Measurements from ENCODE around the gene NTS. TPM values are rescaled to one million over a fixed set of nuclear protein-coding genes. Genes with fewer than 3 reads are reported as not detected.

Gene NTS
- total RNA-seq, 1 donor from 2014 or later = 0.32 TPM

GRCh38 chr12:85855305-85855704, 18.8 kb upstream of the NTS start:
- no peaks in the 10 kb centered on the region for H3K36me3 ChIP-seq
- no peak for TF ChIP-seq CTCF (IDR thresholded peaks at IDR 0.05)
- no peaks in the 10 kb centered on the region for H3K9me3 ChIP-seq
- H3K27ac ChIP-seq = no peak overlapping the region
- intact Hi-C loops (cut with DNase I) = no loop called here
- peak; percentile 41 for ATAC-seq
- H3K4me3 ChIP-seq = no peak overlapping the region
- no peaks in the 10 kb centered on the region for H3K4me1 ChIP-seq
- DNase-seq = no peak
- H3K27me3 ChIP-seq = no peaks in the 10 kb centered on the region

GRCh38 chr12:85856966-85857365, 17.1 kb upstream of the NTS start:
- Histone ChIP-seq H3K4me1 (no peaks in the 10 kb centered on the region), H3K27me3 (no peaks in the 10 kb centered on the region), H3K36me3 (no peaks in the 10 kb centered on the region), H3K4me3 (no peak overlapping the region), H3K9me3 (no peaks in the 10 kb centered on the region), H3K27ac (no peak overlapping the region)
- TF ChIP-seq CTCF (IDR thresholded peaks at IDR 0.05) = no peak
- ATAC-seq = no peak
- no peak for DNase-seq
- intact Hi-C loops (cut with DNase I) = no loop called here

- Histone ChIP-seq H3K9me3 (no peaks in the 10 kb centered on the region), H3K4me1 (peaks cover 5% of the 10 kb centered on the region), H3K27ac (no peak overlapping the region), H3K4me3 (no peak overlapping the region), H3K36me3 (no peaks in the 10 kb centered on the region), H3K27me3 (no peaks in the 10 kb centered on the region)
- intact Hi-C loops (cut with DNase I) = loop anchor here (10.0 kb wide), 2 partner anchors 301 to 391 kb away; no protein-coding TSS in a partner anchor
- ATAC-seq (no peak), DNase-seq (no peak)
- TF ChIP-seq CTCF (IDR thresholded peaks at IDR 0.05) = no peak
These were observed 8.2 kb upstream of the NTS start for GRCh38 chr12:85865890-85866289.

- no peak overlapping the region for H3K27ac ChIP-seq
- H3K36me3 ChIP-seq = no peaks in the 10 kb centered on the region
- peak; percentile 88 for ATAC-seq
- H3K4me1 ChIP-seq = peaks cover 5% of the 10 kb centered on the region
- no peaks in the 10 kb centered on the region for H3K9me3 ChIP-seq
- intact Hi-C loops (cut with DNase I) = loop anchor here (10.0 kb wide), 2 partner anchors 302 to 392 kb away; no protein-coding TSS in a partner anchor
- no peaks in the 10 kb centered on the region for H3K27me3 ChIP-seq
- TF ChIP-seq CTCF (IDR thresholded peaks at IDR 0.05) = peak; percentile 81
- H3K4me3 ChIP-seq = no peak overlapping the region
- no peak for DNase-seq
These were observed 6.9 kb upstream of the NTS start for GRCh38 chr12:85866986-85867776.

- intact Hi-C loops (cut with DNase I) = no loop called here
- Histone ChIP-seq H3K9me3 (no peaks in the 10 kb centered on the region), H3K27ac (no peak overlapping the region), H3K27me3 (no peaks in the 10 kb centered on the region), H3K4me3 (no peak overlapping the region), H3K4me1 (no peaks in the 10 kb centered on the region), H3K36me3 (no peaks in the 10 kb centered on the region)
- no peak for DNase-seq
- peak; percentile 77 for ATAC-seq
- peak; percentile 78 for TF ChIP-seq CTCF (IDR thresholded peaks at IDR 0.05)
These were observed 1.5 kb upstream of the NTS start for GRCh38 chr12:85872497-85873091.
